Activated CD4-positive, CD25-positive, alpha-beta regulatory T cell treated with anti-CD3 and anti-CD28 coated beads, Interleukin-2, amount 50 U/mL, for 72 hours (primary cell): Measurements from ENCODE around the gene PPP2R5C.

Experiments used
- DNase-seq: peaks from one replicate; pipeline ENCODE4 v3.0.0; 2021

PPP2R5C gene

GRCh38 chr14:101844751-101845150, 83.2 kb downstream of the PPP2R5C start:
- no peak for DNase-seq

- DNase-seq: no peak
Measured at GRCh38 chr14:101845496-101845895, 84.0 kb downstream of the PPP2R5C start.

GRCh38 chr14:101845896-101846295, 84.4 kb downstream of the PPP2R5C start:
- DNase-seq: no peak

DNA sequence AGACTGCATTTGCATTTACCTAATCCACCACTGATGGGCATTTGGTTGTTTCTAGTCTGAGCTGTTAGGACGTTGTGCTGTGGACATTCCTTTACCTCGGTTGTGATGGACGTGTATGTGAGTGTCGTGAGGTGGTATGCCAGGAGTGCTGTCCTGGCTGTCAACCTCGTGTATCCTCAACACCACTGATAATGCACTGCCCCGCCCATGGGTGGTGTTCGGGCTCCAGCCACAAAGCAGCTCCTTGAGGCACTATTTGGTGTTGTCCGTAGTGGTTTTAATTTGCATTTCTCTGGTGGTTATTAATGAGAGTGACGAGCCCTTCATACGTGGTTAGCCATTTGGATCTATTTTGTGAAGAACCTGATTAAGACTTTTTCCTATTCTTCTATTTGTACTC, 87.6 kb downstream of the PPP2R5C start:
- no peak for DNase-seq

GRCh38 chr14:101849640-101850039, 88.1 kb downstream of the PPP2R5C start:
- no peak for DNase-seq

DNA sequence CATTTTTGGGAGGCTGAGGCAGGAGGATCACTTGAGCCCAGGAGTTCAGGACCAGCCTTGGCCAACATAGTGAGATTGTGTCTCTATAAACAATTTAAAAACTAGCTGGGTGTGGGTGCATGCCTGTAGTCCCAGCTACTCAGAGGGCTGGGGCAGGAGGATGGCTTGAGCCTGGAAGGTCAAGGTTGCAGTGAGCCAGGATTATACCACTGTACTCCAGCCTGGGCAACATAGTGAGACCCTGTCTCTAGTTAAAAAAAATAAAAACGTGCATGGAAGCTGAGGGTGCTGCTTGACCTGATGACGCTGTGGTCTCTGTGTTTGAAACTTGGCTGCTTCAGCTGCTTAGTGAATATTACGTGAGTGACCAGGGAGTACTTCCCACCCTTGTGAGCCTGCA, 89.7 kb downstream of the PPP2R5C start:
- DNase-seq: no peak

DNA sequence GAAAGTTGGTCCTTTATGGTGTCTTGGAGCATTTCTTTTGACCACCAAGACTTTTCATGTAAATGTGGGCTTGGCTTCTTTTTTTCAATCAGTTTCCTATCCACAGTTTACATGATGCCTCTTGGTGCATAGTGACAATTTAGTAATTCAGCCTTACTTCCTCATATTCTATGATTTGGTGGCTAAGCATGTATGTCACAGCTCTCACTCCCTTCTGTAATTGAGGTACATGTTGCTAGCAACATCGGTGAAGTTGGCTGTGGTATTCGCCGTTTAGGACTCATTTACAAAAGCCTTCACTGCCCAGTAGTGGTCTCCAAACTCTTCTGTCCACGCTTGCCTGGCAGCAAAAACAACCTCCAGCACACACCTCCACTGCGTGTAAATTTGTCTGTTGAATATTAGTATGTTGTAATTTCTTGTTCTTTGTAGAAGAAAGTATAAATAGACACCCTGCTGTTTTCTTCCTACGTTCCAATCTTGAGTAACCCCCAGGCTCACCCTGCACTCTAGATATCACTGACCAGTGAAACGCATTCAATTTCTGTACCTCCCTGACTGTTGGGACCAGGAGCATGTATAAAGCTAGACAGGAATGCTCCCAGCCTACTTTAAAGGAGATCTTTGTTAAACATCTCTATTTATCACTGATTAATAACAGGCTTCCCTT, 90.4 kb downstream of the PPP2R5C start:
- no peak for DNase-seq

GRCh38 chr14:101852785-101853184, 91.3 kb downstream of the PPP2R5C start:
- no peak for DNase-seq

- DNase-seq: no peak
Measured at GRCh38 chr14:101853455-101854018, 92.0 kb downstream of the PPP2R5C start.

- no peak for DNase-seq
Measured at GRCh38 chr14:101854366-101854765, 92.9 kb downstream of the PPP2R5C start.

DNA sequence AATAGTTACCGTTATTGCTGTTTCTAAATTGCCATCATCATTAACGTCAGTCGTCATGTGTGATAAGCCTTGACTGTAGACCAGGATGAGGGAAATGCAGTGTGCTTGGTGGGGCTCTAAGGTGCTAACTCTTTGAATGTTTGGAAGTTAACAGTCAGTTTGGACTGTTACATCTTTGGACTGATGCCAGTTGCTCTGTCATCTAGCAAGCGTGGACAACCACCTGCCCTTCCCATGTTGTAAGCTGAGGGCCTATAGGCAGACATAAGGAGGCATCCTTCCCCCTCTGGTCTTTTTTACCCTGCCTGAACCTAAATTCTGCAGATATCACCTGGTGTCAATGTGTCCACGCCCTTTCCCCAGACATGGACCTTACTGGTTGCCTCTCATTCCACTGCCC, 94.4 kb downstream of the PPP2R5C start:
- no peak for DNase-seq

GRCh38 chr14:101856536-101856935, 95.0 kb downstream of the PPP2R5C start:
- DNase-seq: no peak

DNA sequence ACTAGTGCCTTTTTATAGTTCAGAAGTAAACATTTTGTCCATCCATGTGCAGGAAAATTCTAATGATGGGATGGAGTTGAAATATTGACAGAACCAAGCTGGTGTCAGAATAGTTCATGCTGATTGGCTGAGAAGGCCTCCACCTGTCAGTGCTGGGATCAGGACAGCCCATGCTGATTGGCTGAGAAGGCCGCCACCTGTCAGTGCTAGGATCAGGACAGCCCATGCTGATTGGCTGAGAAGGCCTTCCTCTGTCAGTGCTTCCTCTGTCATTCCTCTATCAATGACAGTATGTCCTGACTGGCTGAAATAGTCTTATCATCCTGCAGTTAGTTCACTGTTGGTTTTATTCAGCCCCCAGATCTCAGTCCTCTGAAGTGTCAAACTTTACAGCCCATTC, 95.7 kb downstream of the PPP2R5C start:
- no peak for DNase-seq

GRCh38 chr14:101858791-101859537, 97.5 kb downstream of the PPP2R5C start:
- no peak for DNase-seq

- no peak for DNase-seq
Measured at GRCh38 chr14:101859538-101859902, 98.0 kb downstream of the PPP2R5C start.

- DNase-seq: no peak
Measured at GRCh38 chr14:101859958-101860357, 98.4 kb downstream of the PPP2R5C start.

DNA sequence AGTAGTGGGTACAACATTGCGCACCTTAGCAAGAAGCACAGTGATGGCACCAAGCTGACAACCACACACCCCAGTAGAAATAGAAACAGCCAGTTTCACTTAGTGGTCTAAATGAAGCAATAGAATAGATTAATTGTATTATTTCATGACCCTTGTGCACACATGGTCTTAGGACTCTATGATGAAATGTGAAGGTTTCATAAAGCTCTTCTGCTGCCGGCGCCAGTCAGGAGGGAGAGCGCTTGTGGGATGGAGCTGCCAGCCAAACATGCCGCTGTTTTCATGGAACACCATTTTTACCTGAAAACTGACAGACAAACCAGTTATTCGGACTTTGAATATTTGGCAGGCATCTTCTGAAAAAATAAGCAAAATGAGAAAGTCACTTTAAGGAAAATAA, 100.0 kb downstream of the PPP2R5C start:
- DNase-seq: no peak

DNA sequence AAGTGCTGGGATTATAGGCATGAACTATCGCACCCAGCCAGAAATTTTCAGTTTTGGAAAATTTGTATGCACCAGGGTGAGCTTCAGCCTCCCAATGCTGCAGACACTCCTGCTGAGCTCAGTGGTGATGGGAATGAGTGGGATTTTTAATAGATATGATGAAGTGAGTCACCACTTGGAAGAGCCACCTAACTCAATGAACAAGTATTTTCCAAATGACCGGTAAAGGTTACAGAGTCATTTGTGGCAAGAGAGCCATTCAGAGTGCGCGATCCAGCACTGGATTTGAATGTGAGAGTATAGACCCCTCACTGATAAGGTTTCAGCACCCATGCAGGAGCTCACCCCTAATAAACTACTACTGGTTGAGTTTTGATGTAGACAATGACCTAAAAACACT, 100.7 kb downstream of the PPP2R5C start:
- no peak for DNase-seq

DNA sequence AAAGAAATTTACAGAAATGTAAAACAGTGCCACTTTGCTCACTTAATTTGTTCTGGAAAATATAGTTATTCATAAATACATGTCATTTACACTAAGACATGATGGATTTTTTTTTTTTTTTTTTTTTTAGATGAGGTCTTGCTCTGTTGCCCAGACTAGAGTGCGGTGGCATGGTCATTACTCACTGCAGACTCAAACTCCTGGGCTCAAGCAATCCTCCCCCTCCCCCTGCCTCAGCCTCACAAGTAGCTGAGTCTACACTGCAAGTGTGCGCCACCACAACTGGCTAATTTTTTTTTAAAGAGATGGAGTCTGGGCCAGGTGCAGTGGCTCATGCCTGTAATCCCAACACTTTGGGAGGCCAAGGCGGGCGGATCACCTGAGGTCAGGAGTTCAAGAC, 101.2 kb downstream of the PPP2R5C start:
- DNase-seq: no peak

GRCh38 chr14:101865288-101865687, 103.8 kb downstream of the PPP2R5C start:
- DNase-seq: no peak

GRCh38 chr14:101867854-101868253, 106.3 kb downstream of the PPP2R5C start:
- no peak for DNase-seq

- no peak for DNase-seq
Measured at GRCh38 chr14:101869217-101869616, 107.7 kb downstream of the PPP2R5C start.

DNA sequence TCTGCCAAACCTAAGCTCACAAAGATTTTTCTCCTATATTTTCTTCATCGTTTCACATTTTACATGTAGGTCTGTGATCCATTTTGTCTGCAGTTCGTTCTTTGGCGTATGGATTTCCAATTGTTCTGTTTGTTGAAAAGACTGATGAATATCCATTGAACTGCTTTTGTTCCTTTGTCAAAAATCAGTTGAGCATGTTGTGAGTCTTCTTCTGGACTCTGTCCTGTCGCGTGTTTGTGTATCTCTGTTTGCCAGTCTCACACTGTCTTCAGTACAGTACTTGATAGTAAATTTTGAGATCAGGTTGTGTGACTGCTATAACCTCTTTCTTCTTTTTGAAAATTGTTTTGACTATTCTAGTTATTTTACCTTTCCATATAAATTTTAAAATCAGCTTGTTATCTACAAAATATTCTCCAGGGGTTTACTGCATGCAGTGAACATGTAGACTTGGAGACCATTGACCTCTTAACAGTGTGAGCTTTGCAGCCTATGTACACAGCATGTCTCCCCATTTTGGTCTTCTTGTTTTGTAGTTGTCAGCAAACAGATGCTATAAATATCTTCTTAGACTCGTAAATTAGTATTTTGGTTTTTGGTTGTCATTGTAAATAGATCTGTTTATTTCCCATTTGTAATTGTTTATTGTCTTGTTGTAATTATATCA, 108.9 kb downstream of the PPP2R5C start:
- DNase-seq: no peak

DNA sequence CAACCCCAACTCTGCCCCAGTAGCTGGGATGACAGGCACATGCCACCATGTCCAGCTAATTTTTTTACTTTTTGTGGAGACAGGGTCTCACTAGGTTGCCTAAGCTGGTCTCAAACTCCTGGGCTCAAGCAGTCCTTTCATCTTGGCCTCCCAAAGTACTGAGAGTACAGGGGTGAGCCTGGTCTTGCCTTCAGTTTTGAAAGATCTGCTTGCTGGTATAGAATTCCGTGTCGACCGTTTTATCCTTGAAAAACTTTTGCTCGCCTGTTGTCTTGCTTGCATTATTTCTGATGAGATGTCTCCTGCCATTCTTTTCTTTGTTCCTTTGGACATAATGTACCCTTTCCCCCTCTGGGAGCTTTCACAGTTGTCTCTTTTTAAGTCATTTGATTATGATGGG, 110.8 kb downstream of the PPP2R5C start:
- no peak for DNase-seq
